GM12875 (cell line): ENCODE measurements around the gene SDF4.

Experiments used
- H3K4me3 ChIP-seq: one replicate; pipeline ENCODE4 v1.5.1; 2011; ENCODE audit warnings: low read depth, low read length, control low read depth
- CTCF ChIP-seq: IDR thresholded peaks from 2 replicates; pipeline ENCODE4 v1.5.1; 2011; ENCODE audit warnings: low read depth, mild to moderate bottlenecking, control low read depth, inconsistent platforms, low read length, moderate library complexity, borderline replicate concordance; ENCODE audit not compliant: insufficient read depth

The SDF4 gene, protein sequence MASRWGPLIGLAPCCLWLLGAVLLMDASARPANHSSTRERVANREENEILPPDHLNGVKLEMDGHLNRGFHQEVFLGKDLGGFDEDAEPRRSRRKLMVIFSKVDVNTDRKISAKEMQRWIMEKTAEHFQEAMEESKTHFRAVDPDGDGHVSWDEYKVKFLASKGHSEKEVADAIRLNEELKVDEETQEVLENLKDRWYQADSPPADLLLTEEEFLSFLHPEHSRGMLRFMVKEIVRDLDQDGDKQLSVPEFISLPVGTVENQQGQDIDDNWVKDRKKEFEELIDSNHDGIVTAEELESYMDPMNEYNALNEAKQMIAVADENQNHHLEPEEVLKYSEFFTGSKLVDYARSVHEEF

GRCh38 chr1:1231400-1232207 lies at the start of gene SDF4:
Gene SDF4 (minus strand): TSS chr1:1232001. CDS start chr1:1228772, 3,229 bp downstream.
- no peak for TF ChIP-seq CTCF
- H3K4me3 ChIP-seq: peak within 1 kb of the TSS; percentile 92

- TF ChIP-seq CTCF: no peak
- H3K4me3 ChIP-seq: no peak overlapping the region
These were observed 49.1 kb upstream of the SDF4 start for GRCh38 chr1:1280782-1281481.

- no peak for TF ChIP-seq CTCF
- H3K4me3 ChIP-seq: no peak overlapping the region
These were observed 47.2 kb upstream of the SDF4 start for GRCh38 chr1:1279028-1279427.

DNA sequence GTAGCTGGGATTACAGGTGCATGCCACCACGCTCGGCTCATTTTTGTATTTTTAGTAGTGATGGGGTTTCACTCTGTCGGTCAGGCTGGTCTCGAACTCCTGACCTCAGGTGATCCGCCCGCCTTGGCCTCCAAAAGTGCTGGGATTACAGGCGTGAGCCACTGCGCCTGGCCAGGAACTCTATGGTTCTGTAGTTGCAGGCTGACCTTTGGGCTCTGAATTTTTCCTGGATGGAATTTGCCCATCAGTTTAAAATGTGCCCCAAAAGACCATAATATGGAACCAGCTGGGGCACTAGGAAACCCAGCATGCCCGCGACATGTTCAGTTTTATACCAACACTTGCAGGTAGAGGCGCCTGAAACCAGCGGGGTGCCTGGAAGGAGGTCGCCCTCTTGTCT lies 46.8 kb upstream of the SDF4 start:
- no peak for TF ChIP-seq CTCF
- H3K4me3 ChIP-seq: no peak overlapping the region

DNA sequence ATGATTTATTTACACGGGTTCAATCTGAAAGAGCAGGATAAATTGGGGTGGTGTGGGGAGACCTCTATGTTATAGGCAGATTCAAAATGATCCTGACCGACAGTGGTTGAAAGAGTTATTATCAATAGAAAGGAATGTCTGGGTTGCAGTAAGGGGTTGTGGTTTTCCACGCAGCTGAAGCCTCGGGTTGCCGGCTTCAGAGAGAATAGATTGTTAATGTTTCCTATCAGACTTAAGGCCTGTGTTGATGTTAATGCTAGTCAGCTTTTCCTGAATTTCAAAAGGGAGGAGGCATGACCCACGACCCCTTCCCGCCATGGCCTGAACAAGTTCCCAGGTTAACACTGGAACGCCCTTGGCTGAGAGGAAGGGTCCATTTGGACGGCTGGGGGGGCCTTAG lies 44.0 kb upstream of the SDF4 start:
- no peak for TF ChIP-seq CTCF
- H3K4me3 ChIP-seq: no peak overlapping the region

DNA sequence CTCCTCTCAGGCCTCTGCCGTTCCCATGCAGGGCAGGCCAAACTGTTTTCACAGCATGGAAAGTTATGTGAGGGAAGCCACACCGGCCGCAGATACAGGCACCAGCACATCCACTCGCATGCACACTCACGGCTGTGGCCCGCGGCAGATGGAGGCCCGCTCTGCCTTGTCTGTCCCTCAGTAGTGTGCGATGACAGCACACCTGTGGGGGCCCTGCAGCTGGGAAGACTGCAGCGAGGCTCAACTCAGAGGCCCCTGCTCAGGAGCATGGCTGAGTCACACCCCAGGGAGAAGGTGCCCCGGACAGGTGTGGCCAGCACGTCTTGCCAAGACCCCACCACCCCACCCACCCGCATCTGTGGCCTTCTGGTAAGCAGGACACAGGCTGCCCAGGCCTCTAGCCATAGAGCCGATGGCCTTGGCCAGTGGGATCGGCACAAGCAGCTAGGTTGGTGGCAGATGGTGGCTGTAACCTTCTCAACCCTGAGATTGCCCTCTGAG lies 43.2 kb upstream of the SDF4 start:
- TF ChIP-seq CTCF: no peak
- H3K4me3 ChIP-seq: no peak overlapping the region
